ENCODE measurements around the gene LRRIQ4. TPM values are rescaled to one million over a fixed set of nuclear protein-coding genes. Genes with fewer than 3 reads are reported as not detected.

The LRRIQ4 gene
- total and polyA plus RNA-seq, 4 donors, result 0.09 TPM; not detected in 3

DNA sequence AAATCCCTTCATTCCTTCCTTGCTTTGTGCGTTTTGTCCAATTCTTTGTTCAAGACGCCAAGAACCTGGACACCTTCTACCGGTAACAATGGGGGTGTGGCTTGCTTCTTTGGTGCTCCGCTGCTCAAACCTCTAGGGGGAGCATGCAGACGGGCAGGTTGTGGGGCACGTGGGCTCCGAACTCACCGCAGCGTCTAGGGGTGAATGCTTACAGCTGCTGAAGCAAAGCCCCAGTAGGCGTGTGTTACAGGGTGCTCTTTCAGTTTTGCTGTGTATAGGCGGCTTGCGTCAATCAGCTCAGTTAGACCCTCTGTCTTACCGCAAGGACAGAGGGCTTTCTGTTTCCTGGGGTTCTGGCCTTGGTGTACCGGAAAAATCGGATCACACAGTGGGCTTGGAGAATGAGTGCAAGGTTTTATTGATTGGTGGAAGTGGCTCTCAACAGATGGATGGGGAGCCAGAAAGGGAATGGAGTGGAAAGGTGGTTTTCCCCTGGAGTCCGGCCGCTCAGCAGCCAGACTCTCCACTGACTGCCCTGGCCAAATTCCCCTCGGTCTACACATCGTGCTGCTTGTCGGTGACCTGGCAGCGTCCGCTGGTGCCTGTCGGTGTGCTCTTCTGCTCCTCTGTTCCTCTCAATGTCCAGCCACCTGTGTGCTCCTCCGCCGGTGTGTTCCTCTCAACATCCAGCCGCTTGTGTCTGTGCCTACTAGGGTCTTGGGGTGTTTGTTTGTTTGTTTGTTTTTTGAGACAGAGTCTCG, 1.3 kb downstream of the LRRIQ4 start:
- Histone ChIP-seq H3K27ac (ENCODE audit: low read depth in 1 of 2, low read length in 2 of 2) (no peak overlapping the region), H3K9ac (ENCODE audit: low read depth in 1 of 2, low read length in 2 of 2) (no peak overlapping the region), H3K4me1 (ENCODE audit: control insufficient read depth in 4 of 4, insufficient read depth in 4 of 4, low read length in 3 of 4) (peaks cover 4 to 23% (median 17%) of the 10 kb centered on the region in 4 donors), H3K9me3 (ENCODE audit: control insufficient read depth in 4 of 4, low read length in 3 of 4) (peaks cover 0 to 9% (median 0%) of the 10 kb centered on the region in 4 donors), H3K4me3 (ENCODE audit: low read depth in 1 of 3, low read length in 3 of 3) (peak overlapping the region; percentile 40 to 55 (median 50)), H3K36me3 (ENCODE audit: control insufficient read depth in 4 of 4, insufficient read depth in 3 of 4, low read depth in 1 of 4, low read length in 3 of 4) (no peaks in the 10 kb centered on the region), H3K27me3 (ENCODE audit: control insufficient read depth in 4 of 4, insufficient read depth in 4 of 4, low read length in 3 of 4) (no peaks in the 10 kb centered on the region)
- peak; percentile 38 for DNase-seq (ENCODE audit: low spot score)
- TF ChIP-seq, protein P1, sequence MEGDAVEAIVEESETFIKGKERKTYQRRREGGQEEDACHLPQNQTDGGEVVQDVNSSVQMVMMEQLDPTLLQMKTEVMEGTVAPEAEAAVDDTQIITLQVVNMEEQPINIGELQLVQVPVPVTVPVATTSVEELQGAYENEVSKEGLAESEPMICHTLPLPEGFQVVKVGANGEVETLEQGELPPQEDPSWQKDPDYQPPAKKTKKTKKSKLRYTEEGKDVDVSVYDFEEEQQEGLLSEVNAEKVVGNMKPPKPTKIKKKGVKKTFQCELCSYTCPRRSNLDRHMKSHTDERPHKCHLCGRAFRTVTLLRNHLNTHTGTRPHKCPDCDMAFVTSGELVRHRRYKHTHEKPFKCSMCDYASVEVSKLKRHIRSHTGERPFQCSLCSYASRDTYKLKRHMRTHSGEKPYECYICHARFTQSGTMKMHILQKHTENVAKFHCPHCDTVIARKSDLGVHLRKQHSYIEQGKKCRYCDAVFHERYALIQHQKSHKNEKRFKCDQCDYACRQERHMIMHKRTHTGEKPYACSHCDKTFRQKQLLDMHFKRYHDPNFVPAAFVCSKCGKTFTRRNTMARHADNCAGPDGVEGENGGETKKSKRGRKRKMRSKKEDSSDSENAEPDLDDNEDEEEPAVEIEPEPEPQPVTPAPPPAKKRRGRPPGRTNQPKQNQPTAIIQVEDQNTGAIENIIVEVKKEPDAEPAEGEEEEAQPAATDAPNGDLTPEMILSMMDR (IDR thresholded peaks at IDR 0.05; ENCODE audit: low read depth, low read length, missing input control), result peak; percentile 8
- peak in 1 of 2 donors; percentile 13 for TF ChIP-seq RAD21 (IDR thresholded peaks at IDR 0.05)
- no peak for TF ChIP-seq HNF4A (conservative IDR thresholded peaks at IDR 0.05)
- WGBS, result 58% methylated on average over 27 of the region's 27 CpGs

DNA sequence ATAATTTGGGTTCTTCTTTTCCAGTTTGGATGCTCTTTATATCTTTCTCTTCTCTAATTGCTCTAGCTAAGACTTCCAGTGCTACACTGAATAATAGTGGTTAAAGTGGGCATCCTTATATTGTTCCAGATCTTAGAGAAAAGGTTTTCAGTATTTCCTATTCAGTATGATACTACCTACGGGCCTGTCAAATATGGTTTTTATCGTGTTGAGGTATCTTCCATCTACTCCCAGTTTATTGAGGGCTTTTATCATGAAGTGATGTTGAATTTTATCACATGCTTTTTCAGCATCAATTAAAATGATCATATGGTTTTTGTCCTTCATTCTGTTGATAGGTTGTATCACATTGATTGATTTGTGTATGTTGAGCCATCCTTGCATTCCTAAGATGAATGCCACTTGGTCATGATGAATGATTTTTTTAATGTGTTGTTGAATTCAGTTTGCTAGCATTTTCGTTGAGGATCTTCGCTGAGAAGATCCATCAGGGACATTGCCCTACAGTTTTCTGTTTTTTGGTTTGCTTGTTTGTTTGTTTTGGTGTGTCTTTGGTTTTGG, 3.0 kb downstream of the LRRIQ4 start:
- Histone ChIP-seq H3K4me3 (ENCODE audit: low read depth in 1 of 3, low read length in 3 of 3) (no peak overlapping the region), H3K27me3 (ENCODE audit: control insufficient read depth in 4 of 4, insufficient read depth in 4 of 4, low read length in 3 of 4) (no peaks in the 10 kb centered on the region), H3K27ac (ENCODE audit: low read depth in 1 of 2, low read length in 2 of 2) (no peak overlapping the region), H3K4me1 (ENCODE audit: control insufficient read depth in 4 of 4, insufficient read depth in 4 of 4, low read length in 3 of 4) (peaks cover 4 to 23% (median 17%) of the 10 kb centered on the region in 4 donors), H3K9ac (ENCODE audit: low read depth in 1 of 2, low read length in 2 of 2) (no peak overlapping the region), H3K9me3 (ENCODE audit: control insufficient read depth in 4 of 4, low read length in 3 of 4) (peaks cover 0 to 9% (median 0%) of the 10 kb centered on the region in 4 donors), H3K36me3 (ENCODE audit: control insufficient read depth in 4 of 4, insufficient read depth in 3 of 4, low read depth in 1 of 4, low read length in 3 of 4) (no peaks in the 10 kb centered on the region)
- 91% methylated on average over 4 of the region's 4 CpGs for WGBS
- TF ChIP-seq, protein P2, sequence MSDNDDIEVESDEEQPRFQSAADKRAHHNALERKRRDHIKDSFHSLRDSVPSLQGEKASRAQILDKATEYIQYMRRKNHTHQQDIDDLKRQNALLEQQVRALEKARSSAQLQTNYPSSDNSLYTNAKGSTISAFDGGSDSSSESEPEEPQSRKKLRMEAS (IDR thresholded peaks at IDR 0.05), result no peak
- TF ChIP-seq, protein P3, sequence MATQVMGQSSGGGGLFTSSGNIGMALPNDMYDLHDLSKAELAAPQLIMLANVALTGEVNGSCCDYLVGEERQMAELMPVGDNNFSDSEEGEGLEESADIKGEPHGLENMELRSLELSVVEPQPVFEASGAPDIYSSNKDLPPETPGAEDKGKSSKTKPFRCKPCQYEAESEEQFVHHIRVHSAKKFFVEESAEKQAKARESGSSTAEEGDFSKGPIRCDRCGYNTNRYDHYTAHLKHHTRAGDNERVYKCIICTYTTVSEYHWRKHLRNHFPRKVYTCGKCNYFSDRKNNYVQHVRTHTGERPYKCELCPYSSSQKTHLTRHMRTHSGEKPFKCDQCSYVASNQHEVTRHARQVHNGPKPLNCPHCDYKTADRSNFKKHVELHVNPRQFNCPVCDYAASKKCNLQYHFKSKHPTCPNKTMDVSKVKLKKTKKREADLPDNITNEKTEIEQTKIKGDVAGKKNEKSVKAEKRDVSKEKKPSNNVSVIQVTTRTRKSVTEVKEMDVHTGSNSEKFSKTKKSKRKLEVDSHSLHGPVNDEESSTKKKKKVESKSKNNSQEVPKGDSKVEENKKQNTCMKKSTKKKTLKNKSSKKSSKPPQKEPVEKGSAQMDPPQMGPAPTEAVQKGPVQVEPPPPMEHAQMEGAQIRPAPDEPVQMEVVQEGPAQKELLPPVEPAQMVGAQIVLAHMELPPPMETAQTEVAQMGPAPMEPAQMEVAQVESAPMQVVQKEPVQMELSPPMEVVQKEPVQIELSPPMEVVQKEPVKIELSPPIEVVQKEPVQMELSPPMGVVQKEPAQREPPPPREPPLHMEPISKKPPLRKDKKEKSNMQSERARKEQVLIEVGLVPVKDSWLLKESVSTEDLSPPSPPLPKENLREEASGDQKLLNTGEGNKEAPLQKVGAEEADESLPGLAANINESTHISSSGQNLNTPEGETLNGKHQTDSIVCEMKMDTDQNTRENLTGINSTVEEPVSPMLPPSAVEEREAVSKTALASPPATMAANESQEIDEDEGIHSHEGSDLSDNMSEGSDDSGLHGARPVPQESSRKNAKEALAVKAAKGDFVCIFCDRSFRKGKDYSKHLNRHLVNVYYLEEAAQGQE (IDR thresholded peaks at IDR 0.05), result no peak
- no peak for TF ChIP-seq HNF4A (conservative IDR thresholded peaks at IDR 0.05)
- TF ChIP-seq JUND (IDR thresholded peaks at IDR 0.05), result no peak
- TF ChIP-seq FOXA2 (IDR thresholded peaks at IDR 0.05), result no peak
- DNase-seq (ENCODE audit: low spot score), result no peak

DNA sequence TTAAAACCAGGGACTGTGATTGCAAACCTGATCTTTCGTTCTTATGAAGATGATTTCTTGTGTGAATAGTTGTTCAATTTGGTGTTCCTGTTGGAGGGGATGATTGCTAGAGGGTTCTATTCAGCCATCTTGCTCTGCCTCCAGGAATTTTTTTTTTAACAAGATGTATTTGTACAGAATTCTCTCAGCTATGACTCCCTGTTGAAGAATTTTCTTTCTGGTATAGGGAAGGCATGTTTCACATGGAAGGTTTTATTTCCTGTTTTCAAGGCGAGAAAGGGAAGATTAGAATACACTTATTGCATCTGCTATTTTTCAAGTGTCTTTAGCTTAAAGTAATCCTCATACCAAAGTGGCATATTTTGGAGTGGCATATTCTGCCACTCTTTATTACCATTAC, 5.6 kb downstream of the LRRIQ4 start:
- H3K4me3 ChIP-seq (ENCODE audit: low read depth in 1 of 3, low read length in 3 of 3), result no peak overlapping the region
- WGBS, result 81% methylated on average over 2 of the region's 2 CpGs
- peaks cover 0 to 8% (median 5%) of the 10 kb centered on the region in 4 donors for H3K4me1 ChIP-seq (ENCODE audit: control insufficient read depth in 4 of 4, insufficient read depth in 4 of 4, low read length in 3 of 4)
- H3K36me3 ChIP-seq (ENCODE audit: control insufficient read depth in 4 of 4, insufficient read depth in 3 of 4, low read depth in 1 of 4, low read length in 3 of 4), result no peaks in the 10 kb centered on the region
- no peak overlapping the region for H3K27ac ChIP-seq (ENCODE audit: low read depth in 1 of 2, low read length in 2 of 2)
- H3K9me3 ChIP-seq (ENCODE audit: control insufficient read depth in 4 of 4, low read length in 3 of 4), result peaks cover 0 to 9% (median 0%) of the 10 kb centered on the region in 4 donors
- H3K9ac ChIP-seq (ENCODE audit: low read depth in 1 of 2, low read length in 2 of 2), result no peak overlapping the region
- DNase-seq (ENCODE audit: low spot score), result no peak
- H3K27me3 ChIP-seq (ENCODE audit: control insufficient read depth in 4 of 4, insufficient read depth in 4 of 4, low read length in 3 of 4), result no peaks in the 10 kb centered on the region
- TF ChIP-seq JUND (IDR thresholded peaks at IDR 0.05) (no peak), RAD21 (IDR thresholded peaks at IDR 0.05) (no peak), SP1 (IDR thresholded peaks at IDR 0.05) (no peak), YY1 (IDR thresholded peaks at IDR 0.05) (no peak), FOXA1 (IDR thresholded peaks at IDR 0.05) (no peak), FOXA2 (IDR thresholded peaks at IDR 0.05) (no peak)
- TF ChIP-seq, protein P3 (IDR thresholded peaks at IDR 0.05), result no peak
- TF ChIP-seq, protein P4, sequence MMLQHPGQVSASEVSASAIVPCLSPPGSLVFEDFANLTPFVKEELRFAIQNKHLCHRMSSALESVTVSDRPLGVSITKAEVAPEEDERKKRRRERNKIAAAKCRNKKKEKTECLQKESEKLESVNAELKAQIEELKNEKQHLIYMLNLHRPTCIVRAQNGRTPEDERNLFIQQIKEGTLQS (IDR thresholded peaks at IDR 0.05), result no peak
- TF ChIP-seq, protein P1 (IDR thresholded peaks at IDR 0.05; ENCODE audit: low read depth, low read length, missing input control), result no peak

Measured in liver (tissue), 9 donors.